ENCODE data around the gene ATP1A1. TPM values are rescaled to one million over a fixed set of nuclear protein-coding genes. Genes with fewer than 3 reads are reported as not detected.

Gene ATP1A1
- total RNA-seq, 4 donors from 2014 or later, result 324 to 3,097 (median 1,990) TPM

DNA sequence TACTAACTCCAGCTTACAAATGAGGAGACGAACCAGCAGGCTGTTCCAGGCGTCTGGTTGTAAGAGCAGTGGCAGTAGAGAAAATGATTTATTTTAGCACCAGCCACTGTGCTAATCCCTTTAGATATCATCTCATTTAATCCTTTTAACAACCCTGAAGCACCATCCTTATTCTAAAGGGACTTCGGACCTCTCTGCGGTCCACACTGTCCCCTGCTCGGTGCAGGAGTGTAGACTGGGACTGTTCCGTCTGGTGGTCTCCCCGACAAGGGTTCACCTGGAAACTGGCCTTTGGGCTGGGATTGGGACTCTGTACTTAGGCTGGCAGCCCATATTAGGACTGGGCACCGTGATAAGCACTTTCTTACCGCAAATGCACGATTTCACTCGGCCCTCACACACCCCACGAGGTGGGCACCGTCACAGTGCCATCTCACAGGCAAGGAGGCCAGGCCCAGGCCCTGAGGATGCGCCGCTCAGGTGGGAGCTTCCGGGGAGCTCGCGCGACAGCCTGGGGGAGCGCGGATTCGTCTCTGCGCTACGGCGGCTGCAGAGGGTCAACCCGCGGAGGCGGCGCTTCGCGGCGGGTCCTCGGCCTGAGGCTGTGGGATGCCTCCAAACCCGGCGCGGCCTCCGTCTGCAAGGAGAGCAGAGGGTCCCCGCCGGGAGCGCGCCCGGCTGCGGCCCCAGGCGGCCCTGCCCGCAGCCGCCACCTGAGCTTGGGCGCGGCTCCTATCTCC is 45.2 kb downstream of the ATP1A1 start:
- H3K36me3 ChIP-seq, result no peaks in the 10 kb centered on the region
- intact Hi-C loops (cut with DNase I; ENCODE audit: low total_unique reads), result no loop called here
- peak overlapping the region; percentile 57 to 80 (median 72) for H3K4me3 ChIP-seq
- peaks cover 9 to 17% (median 13%) of the 10 kb centered on the region in 4 donors for H3K4me1 ChIP-seq
- in situ Hi-C loops (cut with MboI; ENCODE audit: low pct_ligation_motif_present in 1 of 4, low pct_unique_long_range_greater_than_20kb in 1 of 4, low sequenced_read_pairs in 3 of 4), result no loop called here
- peak overlapping the region; percentile 69 to 80 (median 77) for H3K27ac ChIP-seq
- WGBS, 2 donors (ENCODE audit: low coverage in 1 of 2), result 1 to 10% methylated on average over 2 to 41 of the region's 48 CpGs
- peak; percentile 88 for DNase-seq
- TF ChIP-seq POLR2A (IDR thresholded peaks at IDR 0.05) (peak; percentile 67), POLR2AphosphoS5 (IDR thresholded peaks at IDR 0.05) (peak; percentile 55 to 84 (median 78)), EP300 (IDR thresholded peaks at IDR 0.05; ENCODE audit: low read depth) (no peak)
- TF ChIP-seq, protein P1, sequence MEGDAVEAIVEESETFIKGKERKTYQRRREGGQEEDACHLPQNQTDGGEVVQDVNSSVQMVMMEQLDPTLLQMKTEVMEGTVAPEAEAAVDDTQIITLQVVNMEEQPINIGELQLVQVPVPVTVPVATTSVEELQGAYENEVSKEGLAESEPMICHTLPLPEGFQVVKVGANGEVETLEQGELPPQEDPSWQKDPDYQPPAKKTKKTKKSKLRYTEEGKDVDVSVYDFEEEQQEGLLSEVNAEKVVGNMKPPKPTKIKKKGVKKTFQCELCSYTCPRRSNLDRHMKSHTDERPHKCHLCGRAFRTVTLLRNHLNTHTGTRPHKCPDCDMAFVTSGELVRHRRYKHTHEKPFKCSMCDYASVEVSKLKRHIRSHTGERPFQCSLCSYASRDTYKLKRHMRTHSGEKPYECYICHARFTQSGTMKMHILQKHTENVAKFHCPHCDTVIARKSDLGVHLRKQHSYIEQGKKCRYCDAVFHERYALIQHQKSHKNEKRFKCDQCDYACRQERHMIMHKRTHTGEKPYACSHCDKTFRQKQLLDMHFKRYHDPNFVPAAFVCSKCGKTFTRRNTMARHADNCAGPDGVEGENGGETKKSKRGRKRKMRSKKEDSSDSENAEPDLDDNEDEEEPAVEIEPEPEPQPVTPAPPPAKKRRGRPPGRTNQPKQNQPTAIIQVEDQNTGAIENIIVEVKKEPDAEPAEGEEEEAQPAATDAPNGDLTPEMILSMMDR (IDR thresholded peaks at IDR 0.05), result peak in 1 of 5 experiments; percentile 9
- no peaks in the 10 kb centered on the region for H3K27me3 ChIP-seq
- H3K9me3 ChIP-seq, result no peaks in the 10 kb centered on the region

DNA sequence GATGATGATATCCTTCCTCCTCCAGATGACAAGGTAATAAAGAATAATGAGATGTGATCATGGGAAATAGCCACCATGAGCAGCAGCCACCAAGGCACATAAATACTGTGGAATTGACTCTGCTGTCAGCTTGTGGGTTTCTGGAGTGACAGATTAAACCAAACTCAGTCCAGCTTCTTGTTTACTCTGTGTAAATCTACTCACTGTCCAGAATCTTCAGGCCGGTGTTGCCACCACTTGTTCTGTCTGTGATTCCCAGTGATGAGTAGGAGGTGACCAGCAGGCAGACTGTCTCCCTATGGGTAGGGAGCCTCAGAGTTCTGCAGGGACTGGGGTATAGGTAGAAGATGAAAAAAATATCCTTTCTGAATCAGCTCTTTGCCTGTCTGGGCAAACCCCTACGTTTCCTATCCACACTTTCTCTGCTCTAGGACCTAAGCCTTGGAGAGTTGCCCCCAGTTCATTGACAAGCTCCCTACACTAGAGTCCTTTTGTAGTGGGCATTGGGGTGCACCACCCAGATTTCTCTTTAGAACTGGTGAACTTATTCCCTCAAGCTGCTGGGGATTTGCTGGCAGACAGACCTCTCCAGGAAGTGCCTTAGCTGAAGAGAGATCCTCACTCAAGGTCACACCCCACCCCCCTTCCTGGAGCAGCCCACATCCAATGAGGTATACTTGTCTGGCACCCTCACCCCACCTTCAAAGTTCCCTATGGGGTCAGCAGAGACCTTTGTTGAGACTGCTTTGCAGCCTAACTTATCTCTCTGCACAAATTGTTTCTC is 47.6 kb downstream of the ATP1A1 start:
- Histone ChIP-seq H3K27ac (no peak overlapping the region), H3K4me3 (no peak overlapping the region), H3K4me1 (peaks cover 9 to 17% (median 13%) of the 10 kb centered on the region in 4 donors), H3K36me3 (no peaks in the 10 kb centered on the region), H3K27me3 (no peaks in the 10 kb centered on the region), H3K9me3 (no peaks in the 10 kb centered on the region)
- WGBS, 2 donors (ENCODE audit: low coverage in 1 of 2), result 60 to 67% methylated on average over 1 to 2 of the region's 2 CpGs
- TF ChIP-seq EP300 (IDR thresholded peaks at IDR 0.05; ENCODE audit: low read depth) (no peak), POLR2AphosphoS5 (IDR thresholded peaks at IDR 0.05) (no peak), POLR2A (IDR thresholded peaks at IDR 0.05) (no peak)
- TF ChIP-seq, protein P1 (IDR thresholded peaks at IDR 0.05), result no peak
- intact Hi-C loops (cut with DNase I; ENCODE audit: low total_unique reads) (no loop called here), in situ Hi-C loops (cut with MboI; ENCODE audit: low pct_ligation_motif_present in 1 of 4, low pct_unique_long_range_greater_than_20kb in 1 of 4, low sequenced_read_pairs in 3 of 4) (no loop called here)
- no peak for DNase-seq

DNA sequence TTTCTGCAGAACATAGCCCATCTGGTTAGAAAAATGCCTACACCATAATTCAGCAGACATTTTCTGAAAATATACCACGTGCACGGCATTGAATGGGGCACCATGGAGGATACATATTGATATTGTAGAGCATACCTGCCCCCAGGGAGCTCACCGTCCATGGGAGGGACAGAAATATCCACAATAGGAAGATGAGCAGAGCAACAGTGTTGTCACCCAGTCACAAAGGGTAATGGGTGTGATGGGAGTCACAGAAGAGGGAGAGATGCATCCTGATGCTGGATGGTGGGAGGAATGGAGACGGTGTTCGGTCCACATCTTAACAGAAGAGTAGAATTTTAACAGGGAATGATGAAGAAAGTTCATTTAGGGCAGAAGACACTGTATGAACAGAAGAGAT is 51.4 kb downstream of the ATP1A1 start:
- TF ChIP-seq, protein P1 (IDR thresholded peaks at IDR 0.05), result no peak
- TF ChIP-seq EP300 (IDR thresholded peaks at IDR 0.05; ENCODE audit: low read depth) (no peak), POLR2A (IDR thresholded peaks at IDR 0.05) (no peak), POLR2AphosphoS5 (IDR thresholded peaks at IDR 0.05) (no peak)
- Histone ChIP-seq H3K9me3 (no peaks in the 10 kb centered on the region), H3K27me3 (no peaks in the 10 kb centered on the region), H3K36me3 (no peaks in the 10 kb centered on the region), H3K27ac (no peak overlapping the region), H3K4me3 (no peak overlapping the region), H3K4me1 (no peaks in the 10 kb centered on the region)
- 86 to 92% methylated on average over 2 to 5 of the region's 5 CpGs for WGBS, 2 donors (ENCODE audit: low coverage in 1 of 2)
- in situ Hi-C loops (cut with MboI; ENCODE audit: low pct_ligation_motif_present in 1 of 4, low pct_unique_long_range_greater_than_20kb in 1 of 4, low sequenced_read_pairs in 3 of 4) (no loop called here), intact Hi-C loops (cut with DNase I; ENCODE audit: low total_unique reads) (no loop called here)
- no peak for DNase-seq

DNA sequence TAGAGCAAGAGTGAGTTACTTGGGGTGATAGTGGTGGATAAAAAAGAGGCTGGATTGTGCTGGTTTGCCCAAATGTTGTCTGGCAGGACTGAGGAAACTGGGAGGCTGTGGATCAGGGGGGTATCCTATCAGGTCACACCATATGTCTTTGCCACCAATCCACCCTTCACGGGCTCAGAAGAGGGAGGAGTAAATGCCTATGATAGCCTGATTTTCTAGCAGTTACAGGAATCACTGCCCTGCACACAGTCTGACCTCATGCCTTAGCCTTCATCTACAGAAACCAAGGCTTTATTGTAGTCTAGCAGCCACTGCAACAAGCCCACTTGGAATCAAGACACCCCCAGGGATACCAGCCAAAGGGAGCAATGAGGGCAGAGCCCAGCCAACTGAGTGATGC is 51.8 kb downstream of the ATP1A1 start:
- TF ChIP-seq POLR2AphosphoS5 (IDR thresholded peaks at IDR 0.05) (no peak), EP300 (IDR thresholded peaks at IDR 0.05; ENCODE audit: low read depth) (no peak), POLR2A (IDR thresholded peaks at IDR 0.05) (no peak)
- TF ChIP-seq, protein P1 (IDR thresholded peaks at IDR 0.05), result no peak
- H3K4me1 ChIP-seq, result no peaks in the 10 kb centered on the region
- intact Hi-C loops (cut with DNase I; ENCODE audit: low total_unique reads) (no loop called here), in situ Hi-C loops (cut with MboI; ENCODE audit: low pct_ligation_motif_present in 1 of 4, low pct_unique_long_range_greater_than_20kb in 1 of 4, low sequenced_read_pairs in 3 of 4) (no loop called here)
- DNase-seq, result no peak
- no peak overlapping the region for H3K4me3 ChIP-seq
- H3K36me3 ChIP-seq, result no peaks in the 10 kb centered on the region
- no peak overlapping the region for H3K27ac ChIP-seq
- H3K27me3 ChIP-seq, result no peaks in the 10 kb centered on the region
- WGBS, 2 donors (ENCODE audit: low coverage in 1 of 2), result 60 to 77% methylated on average over 1 of the region's 1 CpG
- no peaks in the 10 kb centered on the region for H3K9me3 ChIP-seq
